ENCODE data around the gene PAGR1.

- no peak for TF ChIP-seq EZH2 (IDR thresholded peaks at IDR 0.05; ENCODE audit: insufficient read depth, poor library complexity, severe bottlenecking)
- TF ChIP-seq EZH2phosphoT487 (IDR thresholded peaks at IDR 0.05; ENCODE audit: insufficient read depth, low read depth), result no peak
These were observed 26.2 kb upstream of the PAGR1 start for GRCh38 chr16:29789775-29790182.
